C4-2B (cell line): ENCODE results near the gene CLIP1.
A peak's percentile ranks its signal among the peaks of the same experiment; 100 is the strongest.
"Not testable (repeated sequence)": the region's sequence is repeated elsewhere in the genome, so short reads cannot be mapped to it uniquely, and the experiment has no call there.

Source experiments
- H3K27ac ChIP-seq: fragments of 450-650 bp; 2 replicates; pipeline ENCODE4 v1.5.1; 2017
- CTCF ChIP-seq: fragments of 450-650 bp; conservative IDR thresholded peaks from 2 replicates; pipeline ENCODE4 v1.5.1; 2017; ENCODE audit warnings: mild to moderate bottlenecking
- ZFX ChIP-seq: fragments of 450-650 bp; IDR thresholded peaks from 2 replicates; pipeline ENCODE4 v1.6.1; 2017

The CLIP1 gene

DNA sequence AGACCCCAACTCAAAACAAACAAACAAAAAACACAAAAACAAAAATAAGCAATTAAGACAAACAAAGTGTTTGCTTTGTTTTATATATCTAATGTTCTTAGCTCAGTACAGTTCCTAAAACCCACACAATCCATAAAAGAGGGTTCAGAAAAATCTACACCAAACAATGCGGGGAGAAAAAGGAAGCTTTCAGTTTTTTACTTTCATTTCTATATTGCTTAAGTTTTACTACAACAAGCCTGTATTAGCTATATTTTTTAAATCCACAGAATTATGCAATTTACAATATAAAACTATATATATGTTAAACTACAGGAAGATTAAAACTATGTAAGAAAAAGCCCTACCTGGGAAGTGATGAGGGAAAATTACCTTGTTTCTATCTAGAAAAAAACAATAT is 41.4 kb downstream of the CLIP1 start:
- no peak overlapping the region for H3K27ac ChIP-seq
- TF ChIP-seq ZFX (no peak), CTCF (no peak)

DNA sequence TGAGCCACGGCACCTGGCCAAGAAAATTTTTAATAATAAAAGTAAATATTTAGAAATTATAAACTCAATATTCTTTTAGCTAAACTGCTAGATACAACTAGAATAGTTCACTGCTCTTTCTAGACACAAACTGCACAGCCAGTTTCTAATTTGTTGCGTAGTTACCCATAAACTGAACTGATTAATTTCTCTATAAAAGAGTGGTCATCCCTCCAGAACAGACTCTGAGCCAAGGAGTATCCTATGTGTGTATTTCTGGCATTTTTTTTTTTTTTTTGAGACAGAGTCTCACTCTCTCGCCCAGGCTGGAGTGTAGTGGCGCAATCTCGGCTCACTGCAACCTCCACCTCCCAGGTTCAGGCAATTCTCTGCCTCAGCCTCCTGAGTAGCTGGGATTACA is 45.7 kb downstream of the CLIP1 start:
- H3K27ac ChIP-seq = not testable (repeated sequence)

- TF ChIP-seq CTCF (no peak), ZFX (no peak)
- H3K27ac ChIP-seq = no peak overlapping the region
Measured at GRCh38 chr12:122374707-122375106, 47.8 kb downstream of the CLIP1 start.

GRCh38 chr12:122371475-122372045 is 50.9 kb downstream of the CLIP1 start:
- no peak overlapping the region for H3K27ac ChIP-seq
- TF ChIP-seq CTCF = no peak
- no peak for TF ChIP-seq ZFX

- H3K27ac ChIP-seq = peak overlapping the region; percentile 25; the same call in 1 of the 2 replicates
- no peak for TF ChIP-seq CTCF
- TF ChIP-seq ZFX = no peak
Measured at GRCh38 chr12:122368361-122369073, 54.0 kb downstream of the CLIP1 start.

- not testable (repeated sequence) for H3K27ac ChIP-seq
Measured at GRCh38 chr12:122367632-122368031, 54.8 kb downstream of the CLIP1 start.

DNA sequence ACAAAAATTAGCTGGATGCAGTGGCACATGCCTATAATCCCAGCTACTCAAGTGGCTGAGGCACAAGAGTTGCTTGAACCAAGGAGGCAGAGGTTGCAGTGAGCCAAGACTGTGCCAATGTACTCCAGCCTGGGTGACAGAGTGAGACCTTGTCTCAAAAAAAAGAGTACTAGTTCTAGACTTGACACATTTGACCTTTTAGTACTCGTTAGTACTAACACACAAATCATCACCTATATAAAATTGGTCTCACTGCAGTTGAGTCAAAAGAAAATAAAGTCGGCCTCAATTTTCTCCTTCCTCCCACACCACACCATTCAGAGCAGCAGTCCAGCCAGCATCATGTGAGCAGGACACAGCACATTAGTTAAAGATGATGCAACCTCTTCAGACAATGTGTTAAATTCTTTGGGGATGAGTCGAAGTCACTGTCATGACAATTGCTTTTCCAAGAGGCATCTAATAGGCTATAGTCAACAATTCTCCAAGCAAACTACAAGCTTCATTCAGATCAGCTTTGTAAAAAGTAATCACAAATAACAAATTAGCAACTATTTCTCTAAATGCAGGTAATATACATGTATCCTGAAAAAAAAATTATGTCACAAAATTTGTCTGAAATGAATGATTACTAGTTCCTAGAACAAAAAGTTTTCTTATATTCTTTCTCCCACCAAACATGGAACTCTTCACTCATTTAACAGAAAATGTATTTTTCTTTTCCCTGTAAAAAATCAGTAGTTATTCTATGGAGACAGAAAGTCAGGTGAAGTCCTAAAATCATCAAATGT is 55.6 kb downstream of the CLIP1 start:
- no peak overlapping the region for H3K27ac ChIP-seq
- TF ChIP-seq CTCF (no peak), ZFX (no peak)

DNA sequence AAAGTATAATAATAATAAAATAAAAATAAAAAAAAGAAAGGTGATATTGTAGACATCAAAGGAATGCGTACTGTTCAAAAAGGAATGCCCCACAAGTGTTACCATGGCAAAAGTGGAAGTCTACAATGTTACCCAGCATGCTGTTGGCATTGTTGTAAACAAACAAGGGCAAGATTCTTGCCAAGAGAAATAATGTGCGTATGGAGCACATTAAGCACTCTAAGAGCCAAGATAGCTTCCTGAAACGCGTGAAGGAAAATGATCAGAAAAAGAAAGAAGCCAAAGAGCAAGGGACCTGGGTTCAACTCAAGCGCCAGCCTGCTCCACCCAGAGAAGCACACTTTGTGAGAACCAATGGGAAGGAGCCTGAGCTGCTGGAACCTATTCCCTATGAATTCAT is 57.2 kb downstream of the CLIP1 start:
- H3K27ac ChIP-seq = not testable (repeated sequence)

DNA sequence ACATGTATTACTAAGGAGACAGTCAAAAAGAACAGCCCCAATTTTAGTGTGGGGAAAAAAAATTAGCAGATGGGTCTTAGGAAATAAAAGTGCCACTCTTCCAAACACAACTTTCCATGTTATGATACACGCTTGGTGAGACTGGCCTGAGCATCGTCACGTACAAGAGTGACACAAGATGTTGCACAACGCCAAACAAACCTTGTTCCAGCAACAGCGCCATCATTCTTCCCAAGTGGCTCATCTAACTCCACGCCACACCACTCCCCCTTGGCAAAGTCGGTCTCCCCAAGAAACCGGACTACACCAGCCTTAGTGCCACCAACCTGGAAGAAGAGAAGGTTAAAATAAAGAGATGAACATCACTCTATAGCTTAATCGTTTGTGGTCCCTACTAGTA is 58.7 kb downstream of the CLIP1 start:
- TF ChIP-seq CTCF (no peak), ZFX (no peak)
- no peak overlapping the region for H3K27ac ChIP-seq
